Inferior parietal cortex (tissue), 1 donor: Measurements from ENCODE around the gene RPL34.

Experiments used
- DNase-seq: peaks from one replicate; pipeline ENCODE4 v3.0.0-alpha.2; 2016; ENCODE audit errors: extremely low spot score

Gene RPL34

GRCh38 chr4:108624263-108625056 lies 4.1 kb downstream of the RPL34 start:
- no peak for DNase-seq

GRCh38 chr4:108626056-108626455 lies 5.7 kb downstream of the RPL34 start:
- no peak for DNase-seq

GRCh38 chr4:108628411-108628810 lies 8.0 kb downstream of the RPL34 start:
- no peak for DNase-seq

GRCh38 chr4:108635070-108635655 lies 14.8 kb downstream of the RPL34 start:
- no peak for DNase-seq

- no peak for DNase-seq
These were observed 15.9 kb downstream of the RPL34 start for GRCh38 chr4:108636246-108636645.

GRCh38 chr4:108637856-108638255 lies 17.5 kb downstream of the RPL34 start:
- DNase-seq = no peak

- no peak for DNase-seq
These were observed 23.9 kb downstream of the RPL34 start for GRCh38 chr4:108644237-108644636.

- no peak for DNase-seq
These were observed 26.3 kb downstream of the RPL34 start for GRCh38 chr4:108646706-108647105.

- DNase-seq = no peak
These were observed 29.5 kb downstream of the RPL34 start for GRCh38 chr4:108649863-108650211.

GRCh38 chr4:108650212-108651013 lies 30.0 kb downstream of the RPL34 start, which contains the start of gene OSTC:
Gene OSTC (plus strand): TSS chr4:108650599. CDS start chr4:108650656, 57 bp downstream.
- peak; percentile 98 for DNase-seq

GRCh38 chr4:108651014-108651791 lies 30.8 kb downstream of the RPL34 start:
- DNase-seq = no peak

GRCh38 chr4:108662629-108663028 lies 42.3 kb downstream of the RPL34 start:
- no peak for DNase-seq

GRCh38 chr4:108674356-108674977 lies 54.1 kb downstream of the RPL34 start:
- DNase-seq = no peak
